HG03575 (cell line): ENCODE results near the gene DEPDC5.

Experiments used
- ATAC-seq: cut with Tn5 transposase; IDR thresholded peaks from one replicate; pipeline ENCODE4 v1.9.1; 2021; ENCODE audit not compliant: unreplicated experiment, insufficient number of reproducible peaks, low FRiP score; ENCODE audit errors: extremely low read depth

Gene DEPDC5

GRCh38 chr22:31876156-31876920 lies 122.5 kb downstream of the DEPDC5 start:
- ATAC-seq, result no peak

- ATAC-seq, result no peak
These were observed 125.8 kb downstream of the DEPDC5 start for GRCh38 chr22:31879585-31879984.

- ATAC-seq, result no peak
These were observed 127.4 kb downstream of the DEPDC5 start for GRCh38 chr22:31881200-31881599.

- ATAC-seq, result no peak
These were observed 128.0 kb downstream of the DEPDC5 start for GRCh38 chr22:31881865-31882264.

- ATAC-seq, result no peak
These were observed 129.2 kb downstream of the DEPDC5 start for GRCh38 chr22:31882971-31883370.

GRCh38 chr22:31883989-31884388 lies 130.2 kb downstream of the DEPDC5 start:
- ATAC-seq, result no peak

GRCh38 chr22:31891366-31892079 lies 137.7 kb downstream of the DEPDC5 start:
- no peak for ATAC-seq

- ATAC-seq, result no peak
These were observed 138.2 kb downstream of the DEPDC5 start for GRCh38 chr22:31892080-31892433.

- ATAC-seq, result no peak
These were observed 139.6 kb downstream of the DEPDC5 start for GRCh38 chr22:31893460-31893859.

GRCh38 chr22:31895411-31896123 lies 141.7 kb downstream of the DEPDC5 start:
- no peak for ATAC-seq

- ATAC-seq, result no peak
These were observed 142.7 kb downstream of the DEPDC5 start for GRCh38 chr22:31896472-31896871.

- no peak for ATAC-seq
These were observed 144.3 kb downstream of the DEPDC5 start for GRCh38 chr22:31897842-31898805.

GRCh38 chr22:31898926-31899325 lies 145.1 kb downstream of the DEPDC5 start:
- no peak for ATAC-seq

GRCh38 chr22:31899669-31900068 lies 145.8 kb downstream of the DEPDC5 start:
- no peak for ATAC-seq

GRCh38 chr22:31901388-31902137 lies 147.7 kb downstream of the DEPDC5 start:
- ATAC-seq, result no peak

- ATAC-seq, result no peak
These were observed 150.8 kb downstream of the DEPDC5 start for GRCh38 chr22:31904651-31905050.

- no peak for ATAC-seq
These were observed 151.5 kb downstream of the DEPDC5 start for GRCh38 chr22:31905356-31905755.

GRCh38 chr22:31906086-31906485 lies 152.3 kb downstream of the DEPDC5 start:
- ATAC-seq, result no peak
